ENCODE measurements around the gene MICAL3.

DNA sequence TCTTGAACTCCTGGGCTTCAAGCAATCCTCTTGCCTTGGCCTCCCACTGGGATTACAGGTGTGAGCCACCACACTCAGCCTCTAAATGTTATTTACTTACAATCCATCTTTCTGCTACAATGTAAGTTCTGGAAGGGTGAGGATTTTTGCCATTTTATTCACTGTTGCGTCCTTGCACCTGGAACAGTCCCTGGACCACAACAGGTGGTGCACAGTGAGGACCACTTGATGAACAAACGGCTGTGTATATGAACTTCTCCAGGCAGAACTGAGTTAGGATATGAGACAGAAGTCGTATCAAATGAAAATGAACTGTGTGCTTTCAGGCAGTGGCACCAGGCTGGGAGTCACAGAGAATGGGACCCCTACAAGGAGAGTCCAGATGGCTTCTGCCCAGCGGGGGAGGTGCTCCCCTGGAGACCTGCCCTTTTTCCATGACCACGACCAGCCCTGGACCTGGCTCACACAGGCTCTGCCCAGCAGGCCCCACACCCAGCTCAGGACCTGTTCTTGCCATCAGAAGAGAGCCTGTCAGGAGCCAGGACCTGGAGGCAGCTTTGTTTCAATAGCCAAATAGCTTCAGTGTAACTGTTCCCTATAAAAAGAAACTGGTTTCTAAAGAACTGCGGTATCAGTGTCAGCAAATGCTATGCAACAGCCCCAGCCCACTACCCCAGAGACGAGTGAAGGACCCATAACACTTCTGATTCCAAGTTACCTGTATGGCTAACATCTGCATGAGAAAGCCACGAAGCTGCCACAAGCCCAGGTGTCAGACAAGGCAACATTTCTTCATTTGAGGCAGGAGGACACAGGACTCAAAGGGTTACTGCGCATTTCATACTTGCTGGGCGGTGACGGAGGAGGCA is 104.9 kb downstream of the MICAL3 start:
- TF ChIP-seq, protein P1, sequence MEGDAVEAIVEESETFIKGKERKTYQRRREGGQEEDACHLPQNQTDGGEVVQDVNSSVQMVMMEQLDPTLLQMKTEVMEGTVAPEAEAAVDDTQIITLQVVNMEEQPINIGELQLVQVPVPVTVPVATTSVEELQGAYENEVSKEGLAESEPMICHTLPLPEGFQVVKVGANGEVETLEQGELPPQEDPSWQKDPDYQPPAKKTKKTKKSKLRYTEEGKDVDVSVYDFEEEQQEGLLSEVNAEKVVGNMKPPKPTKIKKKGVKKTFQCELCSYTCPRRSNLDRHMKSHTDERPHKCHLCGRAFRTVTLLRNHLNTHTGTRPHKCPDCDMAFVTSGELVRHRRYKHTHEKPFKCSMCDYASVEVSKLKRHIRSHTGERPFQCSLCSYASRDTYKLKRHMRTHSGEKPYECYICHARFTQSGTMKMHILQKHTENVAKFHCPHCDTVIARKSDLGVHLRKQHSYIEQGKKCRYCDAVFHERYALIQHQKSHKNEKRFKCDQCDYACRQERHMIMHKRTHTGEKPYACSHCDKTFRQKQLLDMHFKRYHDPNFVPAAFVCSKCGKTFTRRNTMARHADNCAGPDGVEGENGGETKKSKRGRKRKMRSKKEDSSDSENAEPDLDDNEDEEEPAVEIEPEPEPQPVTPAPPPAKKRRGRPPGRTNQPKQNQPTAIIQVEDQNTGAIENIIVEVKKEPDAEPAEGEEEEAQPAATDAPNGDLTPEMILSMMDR (IDR thresholded peaks at IDR 0.05; ENCODE audit: insufficient read depth, low read length), result no peak
- TF ChIP-seq, protein P2, sequence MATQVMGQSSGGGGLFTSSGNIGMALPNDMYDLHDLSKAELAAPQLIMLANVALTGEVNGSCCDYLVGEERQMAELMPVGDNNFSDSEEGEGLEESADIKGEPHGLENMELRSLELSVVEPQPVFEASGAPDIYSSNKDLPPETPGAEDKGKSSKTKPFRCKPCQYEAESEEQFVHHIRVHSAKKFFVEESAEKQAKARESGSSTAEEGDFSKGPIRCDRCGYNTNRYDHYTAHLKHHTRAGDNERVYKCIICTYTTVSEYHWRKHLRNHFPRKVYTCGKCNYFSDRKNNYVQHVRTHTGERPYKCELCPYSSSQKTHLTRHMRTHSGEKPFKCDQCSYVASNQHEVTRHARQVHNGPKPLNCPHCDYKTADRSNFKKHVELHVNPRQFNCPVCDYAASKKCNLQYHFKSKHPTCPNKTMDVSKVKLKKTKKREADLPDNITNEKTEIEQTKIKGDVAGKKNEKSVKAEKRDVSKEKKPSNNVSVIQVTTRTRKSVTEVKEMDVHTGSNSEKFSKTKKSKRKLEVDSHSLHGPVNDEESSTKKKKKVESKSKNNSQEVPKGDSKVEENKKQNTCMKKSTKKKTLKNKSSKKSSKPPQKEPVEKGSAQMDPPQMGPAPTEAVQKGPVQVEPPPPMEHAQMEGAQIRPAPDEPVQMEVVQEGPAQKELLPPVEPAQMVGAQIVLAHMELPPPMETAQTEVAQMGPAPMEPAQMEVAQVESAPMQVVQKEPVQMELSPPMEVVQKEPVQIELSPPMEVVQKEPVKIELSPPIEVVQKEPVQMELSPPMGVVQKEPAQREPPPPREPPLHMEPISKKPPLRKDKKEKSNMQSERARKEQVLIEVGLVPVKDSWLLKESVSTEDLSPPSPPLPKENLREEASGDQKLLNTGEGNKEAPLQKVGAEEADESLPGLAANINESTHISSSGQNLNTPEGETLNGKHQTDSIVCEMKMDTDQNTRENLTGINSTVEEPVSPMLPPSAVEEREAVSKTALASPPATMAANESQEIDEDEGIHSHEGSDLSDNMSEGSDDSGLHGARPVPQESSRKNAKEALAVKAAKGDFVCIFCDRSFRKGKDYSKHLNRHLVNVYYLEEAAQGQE (IDR thresholded peaks at IDR 0.05; ENCODE audit: insufficient replicate concordance, low read depth), result no peak
- TF ChIP-seq POLR2AphosphoS5 (IDR thresholded peaks at IDR 0.05; ENCODE audit: low read depth) (no peak), GABPA (IDR thresholded peaks at IDR 0.05; ENCODE audit: low read depth) (no peak), SPI1 (IDR thresholded peaks at IDR 0.05; ENCODE audit: borderline replicate concordance, low read depth) (no peak)
